HepG2 (cell line): Measurements from ENCODE around the gene CMTM5.

Source experiments
- CTCF ChIP-seq: sonication (generic); formaldehyde crosslinking; IDR thresholded peaks from 2 replicates; pipeline ENCODE4 v1.5.0; 2020; ENCODE audit warnings: mild to moderate bottlenecking, missing genetic modification reagents, moderate library complexity
- GLI4 ChIP-seq: sonication (generic); formaldehyde crosslinking; IDR thresholded peaks from 2 replicates; pipeline ENCODE4 v1.5.1; 2020; ENCODE audit warnings: missing genetic modification reagents, mild to moderate bottlenecking, moderate library complexity, borderline replicate concordance
- LCORL ChIP-seq, 2 experiments: fragments of 450-650 bp in 1 of 2; sonication (generic) in 1 of 2; formaldehyde crosslinking in 1 of 2; IDR thresholded peaks; 2 replicates each; pipeline versions ENCODE4 v1.5.0 to v1.6.1; 2017 to 2020; ENCODE audit warnings: antibody characterized with exemption in 1 of 2, missing genetic modification reagents in 1 of 2
- SMC3 ChIP-seq: IDR thresholded peaks from 2 replicates; pipeline ENCODE4 v1.6.1; 2011; ENCODE audit warnings: low read length, improper control_type of control experiment
- TBP ChIP-seq: sonication (generic); formaldehyde crosslinking; IDR thresholded peaks from 2 replicates; pipeline ENCODE4 v1.5.0; 2020; ENCODE audit warnings: missing genetic modification reagents
- TBX2 ChIP-seq: sonication (generic); formaldehyde crosslinking; IDR thresholded peaks from 2 replicates; pipeline ENCODE4 v1.5.0; 2020; ENCODE audit warnings: missing genetic modification reagents, mild to moderate bottlenecking, borderline replicate concordance
- TCF7 ChIP-seq: sonication (generic); IDR thresholded peaks from 2 replicates; pipeline ENCODE4 v1.6.1; 2016; ENCODE audit warnings: antibody characterized with exemption, low read depth
- ZNF430 ChIP-seq: sonication (generic); formaldehyde crosslinking; IDR thresholded peaks from 2 replicates; pipeline ENCODE4 v1.9.0; 2021; ENCODE audit warnings: mild to moderate bottlenecking, missing genetic modification reagents

GRCh38 chr14:23403908-23404307, 27.1 kb downstream of the CMTM5 start:
- TF ChIP-seq ZNF430 (CRISPR knock-in tag), result no peak
- TF ChIP-seq CTCF, result no peak
- TF ChIP-seq SMC3, result no peak
- no peak for TF ChIP-seq TBX2 (CRISPR knock-in tag)
- TF ChIP-seq LCORL (IDR thresholded peaks at IDR 0.05), result no peak
- TF ChIP-seq LCORL (CRISPR knock-in tag; IDR thresholded peaks at IDR 0.05), result no peak
- TF ChIP-seq TBP, result no peak
- TF ChIP-seq GLI4 (CRISPR knock-in tag), result no peak
- no peak for TF ChIP-seq TCF7
